H9 (cell line): ENCODE data around the gene SLC7A4. TPM values are rescaled to one million over a fixed set of nuclear protein-coding genes. Genes with fewer than 3 reads are reported as not detected.
"Not testable (repeated sequence)": the region's sequence is repeated elsewhere in the genome, so short reads cannot be mapped to it uniquely, and the experiment has no call there.

Experiments used
- DNase-seq: peaks from one replicate; pipeline ENCODE4 v3.0.0-alpha.2; 2017
- H2AFZ ChIP-seq: one replicate; pipeline ENCODE4 v1.6.1; 2013; ENCODE audit warnings: mild to moderate bottlenecking, low read length, control low read depth, moderate library complexity
- H2AK5ac ChIP-seq: 2 replicates; pipeline ENCODE4 v1.6.1; 2013; ENCODE audit warnings: low read length, control low read depth, mixed read lengths; ENCODE audit not compliant: insufficient read length
- H2BK120ac ChIP-seq: one replicate; pipeline ENCODE4 v1.6.1; 2013; ENCODE audit warnings: low read depth, mild to moderate bottlenecking, low read length, control low read depth, inconsistent platforms; ENCODE audit not compliant: poor library complexity, severe bottlenecking
- H2BK12ac ChIP-seq: 2 replicates; pipeline ENCODE4 v1.6.1; 2013; ENCODE audit warnings: low read length, control low read depth, mixed read lengths, low read depth; ENCODE audit not compliant: insufficient read length
- H2BK15ac ChIP-seq: 2 replicates; pipeline ENCODE4 v1.6.1; 2013; ENCODE audit warnings: low read depth, low read length, control low read depth
- H2BK20ac ChIP-seq: one replicate; pipeline ENCODE4 v1.6.1; 2013; ENCODE audit warnings: low read depth, mild to moderate bottlenecking, low read length, control low read depth, inconsistent platforms; ENCODE audit not compliant: poor library complexity, severe bottlenecking
- H2BK5ac ChIP-seq: 2 replicates; pipeline ENCODE4 v1.6.1; 2013; ENCODE audit warnings: low read length, control low read depth, mixed read lengths; ENCODE audit not compliant: insufficient read length
- H3K14ac ChIP-seq: 2 replicates; pipeline ENCODE4 v1.6.1; 2013; ENCODE audit warnings: low read length, control low read depth; ENCODE audit not compliant: insufficient read depth
- H3K18ac ChIP-seq: 2 replicates; pipeline ENCODE4 v1.6.1; 2013; ENCODE audit warnings: low read depth, mild to moderate bottlenecking, mixed read lengths, low read length, control low read depth; ENCODE audit not compliant: insufficient read length
- H3K23ac ChIP-seq: 2 replicates; pipeline ENCODE4 v1.6.1; 2013; ENCODE audit warnings: low read length, control low read depth, mixed read lengths, low read depth; ENCODE audit not compliant: insufficient read length
- H3K23me2 ChIP-seq: 2 replicates; pipeline ENCODE4 v1.6.1; 2013; ENCODE audit warnings: low read depth, mild to moderate bottlenecking, mixed read lengths, low read length, control low read depth; ENCODE audit not compliant: insufficient read length, poor library complexity, severe bottlenecking
- H3K27ac ChIP-seq: 2 replicates; pipeline ENCODE4 v1.5.1; 2013; ENCODE audit warnings: low read length, control low read depth, mixed read lengths, low read depth; ENCODE audit not compliant: insufficient read length
- H3K27me3 ChIP-seq: 2 replicates; pipeline ENCODE4 v1.6.1; 2013; ENCODE audit warnings: low read length, control low read depth, inconsistent platforms; ENCODE audit not compliant: insufficient read depth
- H3K4ac ChIP-seq: 2 replicates; pipeline ENCODE4 v1.6.1; 2013; ENCODE audit warnings: low read depth, mild to moderate bottlenecking, control low read depth, inconsistent platforms, low read length, moderate library complexity
- H3K4me1 ChIP-seq: 2 replicates; pipeline ENCODE4 v1.6.1; 2013; ENCODE audit warnings: low read length, control low read depth, inconsistent platforms; ENCODE audit not compliant: insufficient read depth
- H3K4me2 ChIP-seq: 2 replicates; pipeline ENCODE4 v1.6.1; 2013; ENCODE audit warnings: low read length, control low read depth, mixed read lengths; ENCODE audit not compliant: insufficient read length, insufficient read depth
- H3K56ac ChIP-seq: 2 replicates; pipeline ENCODE4 v1.6.1; 2013; ENCODE audit warnings: low read depth, mild to moderate bottlenecking, mixed read lengths, low read length, control low read depth; ENCODE audit not compliant: insufficient read length
- H3K79me1 ChIP-seq: 2 replicates; pipeline ENCODE4 v1.6.1; 2013; ENCODE audit warnings: low read depth, mild to moderate bottlenecking, moderate library complexity, low read length, control low read depth, inconsistent platforms; ENCODE audit not compliant: insufficient read depth, poor library complexity, severe bottlenecking
- H3K79me2 ChIP-seq: 2 replicates; pipeline ENCODE4 v1.6.1; 2013; ENCODE audit warnings: low read length, control low read depth, inconsistent platforms; ENCODE audit not compliant: insufficient read depth
- H3K9ac ChIP-seq: 2 replicates; pipeline ENCODE4 v1.6.1; 2013; ENCODE audit warnings: low read length, control low read depth, mixed read lengths; ENCODE audit not compliant: insufficient read length; ENCODE audit errors: extremely low read depth
- H3K9me3 ChIP-seq: one replicate; pipeline ENCODE4 v1.6.1; 2013; ENCODE audit warnings: low read depth, low read length, inconsistent platforms; ENCODE audit not compliant: control insufficient read depth
- H3T11ph ChIP-seq: one replicate; pipeline ENCODE4 v1.6.1; 2013; ENCODE audit warnings: mild to moderate bottlenecking, low read length, control low read depth, inconsistent platforms
- H4K20me1 ChIP-seq: one replicate; pipeline ENCODE4 v1.6.1; 2013; ENCODE audit not compliant: control insufficient read depth, insufficient read length, insufficient read depth
- H4K5ac ChIP-seq: 2 replicates; pipeline ENCODE4 v1.6.1; 2013; ENCODE audit warnings: low read depth, mild to moderate bottlenecking, mixed read lengths, low read length, control low read depth; ENCODE audit not compliant: insufficient read length
- H4K8ac ChIP-seq: replicated peaks from 2 replicates; pipeline ENCODE4 v1.6.1; 2013; ENCODE audit warnings: low read length, control low read depth, mixed read lengths, low read depth; ENCODE audit not compliant: insufficient read length
- H4K91ac ChIP-seq: 2 replicates; pipeline ENCODE4 v1.6.1; 2013; ENCODE audit warnings: low read depth, mild to moderate bottlenecking, moderate library complexity, mixed read lengths, low read length, control low read depth; ENCODE audit not compliant: insufficient read length
- H3K27ac Mint-ChIP-seq, 3 experiments: 2 replicates in 2 of 3; 3 replicates in 1 of 3; pipeline ENCODE4 v1.8.0; 2020 to 2021; ENCODE audit warnings: mixed read lengths in 3 of 3, mild to moderate bottlenecking in 1 of 3, moderate library complexity in 1 of 3
- H3K27me3 Mint-ChIP-seq: 2 replicates; pipeline ENCODE4 v1.8.0; 2021; ENCODE audit warnings: low read depth, mild to moderate bottlenecking, moderate library complexity, mixed read lengths
- H3K36me3 Mint-ChIP-seq, 3 experiments: 2 replicates in 2 of 3; 3 replicates in 1 of 3; pipeline ENCODE4 v1.8.0; 2020 to 2021; ENCODE audit warnings: low read depth in 3 of 3, mixed read lengths in 3 of 3; ENCODE audit not compliant: insufficient read depth in 1 of 3
- H3K4me1 Mint-ChIP-seq, 2 experiments: 2 replicates each; pipeline ENCODE4 v1.8.0; 2020; ENCODE audit warnings: mixed read lengths in 2 of 2
- H3K4me3 Mint-ChIP-seq, 2 experiments: 2 replicates in 1 of 2; 3 replicates in 1 of 2; pipeline ENCODE4 v1.8.0; 2020 to 2021; ENCODE audit warnings: mild to moderate bottlenecking in 2 of 2, mixed read lengths in 2 of 2, moderate library complexity in 1 of 2
- H3K9me3 Mint-ChIP-seq, 2 experiments: 2 replicates in 1 of 2; 3 replicates in 1 of 2; pipeline ENCODE4 v1.8.0; 2020; ENCODE audit warnings: mild to moderate bottlenecking in 2 of 2, mixed read lengths in 2 of 2, moderate library complexity in 1 of 2
- CTCF ChIP-seq: fragments of 200-600 bp; sonication (generic); conservative IDR thresholded peaks from 3 replicates; pipeline ENCODE4 v1.8.0; 2021; ENCODE audit warnings: antibody characterized with exemption, mild to moderate bottlenecking
- WGBS: extraction: QIAGEN DNeasy Blood & Tissue Kit; methylation state at CpG from one replicate; pipeline ENCODE4 v1.1.7; 2013; ENCODE audit warnings: missing lambda C conversion rate, low lambda C conversion rate, mixed read lengths; ENCODE audit not compliant: insufficient read length; ENCODE audit errors: extremely low coverage; 5-methylcytosine and 5-hydroxymethylcytosine counted together
- total RNA-seq: library from RNA; stranded (reverse); gene quantifications from 2 replicates; pipeline ENCODE4 v1.2.1, GENCODE V29; 2021

The SLC7A4 gene
- total RNA-seq, 1 experiment from 2014 or later = 0.09 TPM

- H3K14ac ChIP-seq = no peak overlapping the region
- Mint-ChIP-seq H3K9me3 (no peaks in the 10 kb centered on the region), H3K27ac (no peak overlapping the region; a peak in 1 of 7 replicates), H3K4me3 (no peak overlapping the region), H3K36me3 (no peaks in the 10 kb centered on the region), H3K27me3 (peaks cover 29% of the 10 kb centered on the region), H3K4me1 (peaks cover 15 to 17% of the 10 kb centered on the region in 2 experiments)
- H3K79me2 ChIP-seq = no peaks in the 10 kb centered on the region
- no peak for DNase-seq
- H3K79me1 ChIP-seq = no peaks in the 10 kb centered on the region
- no peak overlapping the region for H3K56ac ChIP-seq
- H3K23ac ChIP-seq = no peak overlapping the region
- no peak overlapping the region for H3K27ac ChIP-seq
- no peak overlapping the region for H3K18ac ChIP-seq
- H4K20me1 ChIP-seq = no peaks in the 10 kb centered on the region
- whole genome bisulfite sequencing = no CpG with 5 or more reads among the region's 4 CpGs
- no peak overlapping the region for H2AFZ ChIP-seq
- no peak overlapping the region for H3K4me2 ChIP-seq
- no peaks in the 10 kb centered on the region for H3K27me3 ChIP-seq
- no peak overlapping the region for H3K9ac ChIP-seq
- H2BK5ac ChIP-seq = no peak overlapping the region
- no peak for TF ChIP-seq CTCF
- no peak overlapping the region for H4K8ac ChIP-seq
- no peak overlapping the region for H2AK5ac ChIP-seq
- H3T11ph ChIP-seq = no peak overlapping the region
- H2BK15ac ChIP-seq = no peak overlapping the region
- H2BK20ac ChIP-seq = no peak overlapping the region
- no peak overlapping the region for H4K5ac ChIP-seq
- H2BK12ac ChIP-seq = no peak overlapping the region
- H3K23me2 ChIP-seq = peaks cover 4% of the 10 kb centered on the region
- H3K4me1 ChIP-seq = no peaks in the 10 kb centered on the region
- no peaks in the 10 kb centered on the region for H3K9me3 ChIP-seq
- no peak overlapping the region for H4K91ac ChIP-seq
- no peak overlapping the region for H2BK120ac ChIP-seq
- H3K4ac ChIP-seq = no peak overlapping the region
Measured at GRCh38 chr22:21041937-21042336, 9.6 kb upstream of the SLC7A4 start.

GRCh38 chr22:21039158-21039557, 6.8 kb upstream of the SLC7A4 start:
- H3K4ac ChIP-seq, H2AK5ac ChIP-seq, H3K9me3 Mint-ChIP-seq, H3K27ac ChIP-seq, H3K79me1 ChIP-seq, H4K20me1 ChIP-seq, H3K9me3 ChIP-seq, H3K4me1 ChIP-seq, H3K23ac ChIP-seq, H2BK5ac ChIP-seq, H3K14ac ChIP-seq, H2AFZ ChIP-seq, H3K18ac ChIP-seq, H3K56ac ChIP-seq, H3K27me3 ChIP-seq, H3K4me3 Mint-ChIP-seq, H3K36me3 Mint-ChIP-seq, H2BK12ac ChIP-seq, H2BK20ac ChIP-seq, H3T11ph ChIP-seq, H3K4me1 Mint-ChIP-seq, H3K23me2 ChIP-seq, H4K8ac ChIP-seq, H2BK120ac ChIP-seq, DNase-seq, H3K9ac ChIP-seq, H4K5ac ChIP-seq, H2BK15ac ChIP-seq, H3K27ac Mint-ChIP-seq, H4K91ac ChIP-seq, H3K4me2 ChIP-seq, H3K79me2 ChIP-seq: not testable (repeated sequence)
- peaks cover 21% of the 10 kb centered on the region for H3K27me3 Mint-ChIP-seq
- no CpG with 5 or more reads among the region's 5 CpGs for WGBS
